Lower leg skin (tissue), 4 donors: ENCODE measurements around the gene PUS1. TPM values are rescaled to one million over a fixed set of nuclear protein-coding genes. Genes with fewer than 3 reads are reported as not detected.

Experiments
- DNase-seq, 2 donors: peaks; one replicate each; pipeline ENCODE4 v3.0.0-alpha.2; 2019; ENCODE audit warnings: low spot score in 2 of 2
- H3K4me3 ChIP-seq: fragments of 200-600 bp; sonication (generic); 2 replicates; pipeline ENCODE4 v1.5.1; 2017; ENCODE audit warnings: mild to moderate bottlenecking, low read depth; ENCODE audit not compliant: poor library complexity, severe bottlenecking
- CTCF ChIP-seq, 3 donors: fragments of 450-650 bp; IDR thresholded peaks; one replicate each; pipeline ENCODE4 v1.5.1; 2016; ENCODE audit warnings: antibody characterized with exemption in 3 of 3, mild to moderate bottlenecking in 3 of 3, moderate library complexity in 2 of 3
- POLR2A ChIP-seq, 2 donors: fragments of 450-650 bp; IDR thresholded peaks; one replicate each; pipeline ENCODE4 v1.6.1; 2016 to 2017; ENCODE audit warnings: antibody characterized with exemption in 2 of 2, mild to moderate bottlenecking in 1 of 2, moderate library complexity in 1 of 2
- WGBS, 2 donors: methylation state at CpG; one replicate each; pipeline ENCODE4 v1.1.5; 2018; 5-methylcytosine and 5-hydroxymethylcytosine counted together
- intact Hi-C: fragments of 100-400 bp; cut with DNase I; formaldehyde crosslinking; loops from one replicate; pipeline ENCODE4 v1.15.0; 2023; ENCODE audit warnings: low total_unique reads
- total RNA-seq, 4 donors: library from RNA; depleted of rRNA; stranded (reverse); fragments of >200 nt; gene quantifications; one replicate each; pipeline ENCODE4 v1.1.0, GENCODE V29; 2016

Gene PUS1
- total RNA-seq, 4 donors from 2014 or later, result 8.3 to 36.4 (median 19.0) TPM

GRCh38 chr12:131928080-131928710 is 881 bp upstream of the PUS1 start:
- DNase-seq, result no peak
- 23 to 27% methylated on average over 33 of the region's 33 CpGs for WGBS, 2 donors
- intact Hi-C loops, result no loop called here
- peak overlapping the region; percentile 35 for H3K4me3 ChIP-seq
- TF ChIP-seq POLR2A (IDR thresholded peaks at IDR 0.05), result no peak

DNA sequence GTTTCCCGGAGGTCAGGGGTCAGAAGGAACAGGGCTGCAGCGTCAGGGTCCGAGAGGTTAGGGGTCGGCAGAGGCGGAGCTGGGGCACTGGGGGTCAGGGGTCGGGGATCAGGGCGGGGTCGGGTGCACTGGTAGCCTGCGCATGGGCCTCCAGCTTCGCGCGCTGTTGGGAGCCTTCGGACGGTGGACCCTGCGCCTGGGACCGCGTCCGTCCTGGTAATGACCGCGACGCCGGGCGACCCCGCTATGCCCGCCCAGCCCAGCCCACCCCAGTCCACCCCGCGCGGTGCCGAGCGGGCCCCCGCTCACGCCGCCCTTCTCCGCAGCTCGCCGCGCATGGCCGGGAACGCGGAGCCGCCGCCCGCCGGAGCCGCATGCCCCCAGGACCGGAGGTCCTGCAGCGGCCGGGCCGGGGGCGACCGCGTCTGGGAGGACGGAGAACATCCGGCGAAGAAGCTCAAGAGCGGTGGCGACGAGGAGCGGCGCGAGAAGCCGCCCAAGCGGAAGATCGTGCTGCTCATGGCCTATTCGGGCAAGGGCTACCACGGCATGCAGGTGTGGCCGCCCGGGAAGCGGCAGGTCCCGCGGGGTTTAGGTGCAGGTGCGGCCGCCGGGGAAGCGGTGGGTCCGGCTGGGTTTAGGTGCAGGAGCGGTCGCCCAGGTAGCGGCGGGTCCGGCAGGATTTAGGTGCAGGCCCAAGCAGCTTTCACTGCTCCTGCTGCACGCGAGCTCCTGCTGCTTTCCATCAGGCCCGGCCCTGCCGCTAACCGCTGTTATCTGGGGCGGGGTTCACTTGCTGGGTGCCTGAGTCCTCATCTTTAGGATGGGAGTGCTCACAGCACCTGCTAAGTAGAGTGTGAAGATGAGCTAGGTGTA is 743 bp downstream of the PUS1 start:
- DNase-seq, result no peak
- intact Hi-C loops, result no loop called here
- peak overlapping the region; percentile 90 for H3K4me3 ChIP-seq
- TF ChIP-seq CTCF (IDR thresholded peaks at IDR 0.05) (no peak), POLR2A (IDR thresholded peaks at IDR 0.05) (no peak)
- WGBS, 2 donors, result 1 to 3% methylated on average over 21 to 30 of the region's 87 CpGs

GRCh38 chr12:131930510-131930909 is 1.4 kb downstream of the PUS1 start:
- intact Hi-C loops, result no loop called here
- WGBS, 2 donors, result 82 to 86% methylated on average over 9 of the region's 9 CpGs
- no peak for DNase-seq
- H3K4me3 ChIP-seq, result no peak overlapping the region
- TF ChIP-seq POLR2A (IDR thresholded peaks at IDR 0.05), result no peak
- TF ChIP-seq CTCF (IDR thresholded peaks at IDR 0.05), result no peak

DNA sequence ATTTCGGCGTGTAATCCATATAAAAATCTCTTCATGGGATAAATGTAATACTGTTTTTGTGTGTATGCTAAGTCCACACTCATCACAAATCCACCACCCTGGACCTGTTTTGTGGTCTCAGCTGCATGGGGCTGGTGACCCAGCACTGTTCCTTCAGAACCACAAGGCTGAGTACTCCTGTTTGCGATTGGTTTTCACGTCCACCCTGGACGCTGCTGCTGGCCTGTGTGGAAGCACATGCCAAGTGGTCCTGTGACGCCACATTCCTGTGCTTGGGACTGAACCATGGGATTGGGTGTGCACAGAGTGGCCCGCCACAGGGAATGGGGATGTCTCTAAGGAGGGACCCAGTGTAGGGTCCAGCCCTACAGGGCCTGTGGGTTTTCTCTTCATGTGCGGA is 4.3 kb downstream of the PUS1 start:
- no peak for TF ChIP-seq CTCF (IDR thresholded peaks at IDR 0.05)
- 94 to 96% methylated on average over 8 of the region's 8 CpGs for WGBS, 2 donors
- intact Hi-C loops, result no loop called here
- H3K4me3 ChIP-seq, result no peak overlapping the region
- DNase-seq, result no peak

- intact Hi-C loops, result no loop called here
- 84 to 89% methylated on average over 11 of the region's 11 CpGs for WGBS, 2 donors
- H3K4me3 ChIP-seq, result no peak overlapping the region
- TF ChIP-seq POLR2A (IDR thresholded peaks at IDR 0.05) (no peak), CTCF (IDR thresholded peaks at IDR 0.05) (no peak)
- no peak for DNase-seq
Measured at GRCh38 chr12:131934535-131934934, 5.5 kb downstream of the PUS1 start.

DNA sequence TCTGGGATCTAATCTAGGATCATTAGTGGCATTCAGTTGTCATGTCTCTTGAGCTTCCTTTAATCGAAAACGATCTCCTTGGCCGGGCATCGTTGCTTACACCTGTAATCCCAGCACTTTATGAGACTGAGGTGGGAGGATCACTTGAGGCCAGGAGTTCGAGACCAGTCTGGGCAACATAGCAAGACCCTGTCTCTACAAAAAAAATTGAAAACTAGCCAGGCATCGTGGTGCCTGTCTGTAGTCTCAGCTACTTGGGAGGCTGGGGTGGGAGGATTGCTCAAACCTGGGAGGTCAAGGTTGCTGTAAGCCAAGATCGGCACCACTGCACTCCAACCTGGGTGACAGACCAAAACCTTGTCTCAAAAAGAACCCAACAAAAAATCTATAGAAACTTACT is 9.0 kb downstream of the PUS1 start:
- intact Hi-C loops, result no loop called here
- DNase-seq, result no peak
- 79 to 88% methylated on average over 7 of the region's 7 CpGs for WGBS, 2 donors

More for the DNA sequence above, 9.0 kb downstream of the PUS1 start:
- no peak overlapping the region for H3K4me3 ChIP-seq
- TF ChIP-seq POLR2A (IDR thresholded peaks at IDR 0.05) (no peak), CTCF (IDR thresholded peaks at IDR 0.05) (no peak)
